Suprapubic skin (tissue), 4 donors: Measurements from ENCODE around the gene CLIP1.

Experiments
- CTCF ChIP-seq, 2 donors: fragments of 200-600 bp in 1 of 2; fragments of 450-650 bp in 1 of 2; sonication (generic) in 1 of 2; IDR thresholded peaks; one replicate each; pipeline ENCODE4 v1.5.1; 2016 to 2019; ENCODE audit warnings: antibody characterized with exemption in 2 of 2, mild to moderate bottlenecking in 1 of 2, moderate library complexity in 1 of 2
- EP300 ChIP-seq: sonication (generic); formaldehyde crosslinking; IDR thresholded peaks from one replicate; pipeline ENCODE4 v1.6.1; 2017; ENCODE audit warnings: antibody characterized with exemption
- POLR2A ChIP-seq, 2 donors: fragments of 450-650 bp; IDR thresholded peaks; one replicate each; pipeline ENCODE4 v1.6.1; 2017; ENCODE audit warnings: antibody characterized with exemption in 2 of 2, mild to moderate bottlenecking in 2 of 2, moderate library complexity in 2 of 2
- POLR2AphosphoS5 ChIP-seq, 3 donors: sonication (generic); formaldehyde crosslinking; IDR thresholded peaks; one replicate each; pipeline ENCODE4 v1.6.1; 2017; ENCODE audit warnings: antibody characterized with exemption in 3 of 3

GRCh38 chr12:122336015-122336946, 86.2 kb downstream of the CLIP1 start:
- TF ChIP-seq CTCF (IDR thresholded peaks at IDR 0.05) (peak; percentile 38 to 40), POLR2A (IDR thresholded peaks at IDR 0.05) (no peak), POLR2AphosphoS5 (IDR thresholded peaks at IDR 0.05) (no peak), EP300 (no peak)
